ENCODE data around the gene RAB20.

Gene RAB20

GRCh38 chr13:110506859-110507566 lies 54.5 kb downstream of the RAB20 start:
- TF ChIP-seq ZFX (IDR thresholded peaks at IDR 0.05) (no peak), CTCF (conservative IDR thresholded peaks at IDR 0.05) (no peak)
- H3K27ac ChIP-seq: peak overlapping the region; percentile 97

- H3K27ac ChIP-seq: peak overlapping the region; percentile 97
These were observed 55.1 kb downstream of the RAB20 start for GRCh38 chr13:110506396-110506795.

GRCh38 chr13:110505594-110505993 lies 55.9 kb downstream of the RAB20 start:
- H3K27ac ChIP-seq: peak overlapping the region; percentile 97; the same call in 1 of the 2 replicates
- no peak for TF ChIP-seq ZFX (IDR thresholded peaks at IDR 0.05)
- TF ChIP-seq CTCF (conservative IDR thresholded peaks at IDR 0.05): no peak

More at GRCh38 chr13:110506396-110506795, 55.1 kb downstream of the RAB20 start:
- TF ChIP-seq ZFX (IDR thresholded peaks at IDR 0.05) (no peak), CTCF (conservative IDR thresholded peaks at IDR 0.05) (no peak)

GRCh38 chr13:110503979-110504499 lies 57.5 kb downstream of the RAB20 start:
- TF ChIP-seq CTCF (conservative IDR thresholded peaks at IDR 0.05) (no peak), ZFX (IDR thresholded peaks at IDR 0.05) (no peak)

GRCh38 chr13:110503037-110503901 lies 58.3 kb downstream of the RAB20 start:
- TF ChIP-seq CTCF (conservative IDR thresholded peaks at IDR 0.05) (no peak), ZFX (IDR thresholded peaks at IDR 0.05) (no peak)
- H3K27ac ChIP-seq: no peak overlapping the region

More at GRCh38 chr13:110503979-110504499, 57.5 kb downstream of the RAB20 start:
- no peak overlapping the region for H3K27ac ChIP-seq

GRCh38 chr13:110501188-110501587 lies 60.3 kb downstream of the RAB20 start:
- TF ChIP-seq CTCF (conservative IDR thresholded peaks at IDR 0.05) (no peak), ZFX (IDR thresholded peaks at IDR 0.05) (no peak)
- H3K27ac ChIP-seq: no peak overlapping the region

GRCh38 chr13:110500341-110500740 lies 61.2 kb downstream of the RAB20 start:
- TF ChIP-seq ZFX (IDR thresholded peaks at IDR 0.05): no peak
- no peak for TF ChIP-seq CTCF (conservative IDR thresholded peaks at IDR 0.05)
- H3K27ac ChIP-seq: no peak overlapping the region

Data from C4-2B (cell line).